GM12878 (cell line): Measurements from ENCODE around the gene ZNF212.

Experiments
- BCL11A ChIP-seq: IDR thresholded peaks from 2 replicates; pipeline ENCODE4 v1.6.1; 2011; ENCODE audit warnings: low read depth, low read length
- CHD2 ChIP-seq: IDR thresholded peaks from 2 replicates; pipeline ENCODE4 v1.6.1; 2011; ENCODE audit warnings: low read depth, low read length, improper control_type of control experiment, borderline replicate concordance
- DPF2 ChIP-seq: fragments of 450-650 bp; IDR thresholded peaks from 2 replicates; pipeline ENCODE4 v1.6.1; 2017; ENCODE audit warnings: mild to moderate bottlenecking
- HCFC1 ChIP-seq: fragments of 150-350 bp; IDR thresholded peaks from 2 replicates; pipeline ENCODE4 v1.6.1; 2014; ENCODE audit warnings: low read length
- HDAC2 ChIP-seq: fragments of 200-600 bp; sonication (generic); IDR thresholded peaks from 2 replicates; pipeline ENCODE4 v1.6.1; 2017
- HDAC6 ChIP-seq: fragments of 200-600 bp; sonication (generic); IDR thresholded peaks from one replicate; pipeline ENCODE4 v1.8.0; 2017; ENCODE audit warnings: antibody characterized with exemption; ENCODE audit not compliant: unreplicated experiment
- NFYA ChIP-seq: IDR thresholded peaks from 2 replicates; pipeline ENCODE4 v1.6.1; 2011; ENCODE audit warnings: low read depth, mild to moderate bottlenecking, low read length, improper control_type of control experiment, borderline replicate concordance
- POLR2A ChIP-seq: IDR thresholded peaks from 2 replicates; pipeline ENCODE4 v1.6.1; 2011; ENCODE audit warnings: low read depth, mild to moderate bottlenecking, low read length
- RAD21 ChIP-seq: IDR thresholded peaks from 2 replicates; pipeline ENCODE4 v1.6.1; 2011; ENCODE audit warnings: mild to moderate bottlenecking, low read depth, low read length, moderate library complexity; ENCODE audit not compliant: insufficient read depth
- SPI1 ChIP-seq: IDR thresholded peaks from 2 replicates; pipeline ENCODE4 v1.6.1; 2011; ENCODE audit warnings: low read depth, mild to moderate bottlenecking, low read length, moderate library complexity, borderline replicate concordance; ENCODE audit not compliant: insufficient read depth
- TF ChIP-seq, protein P1 (sequence below): IDR thresholded peaks from 2 replicates; pipeline ENCODE4 v1.6.1; 2012; ENCODE audit warnings: mild to moderate bottlenecking, low read depth, low read length
- TF ChIP-seq, protein P2 (sequence below), 3 experiments: IDR thresholded peaks in 2 of 3; conservative IDR thresholded peaks in 1 of 3; 2 replicates each; pipeline ENCODE4 v1.5.1; 2011; ENCODE audit warnings: low read depth in 3 of 3, low read length in 3 of 3, mild to moderate bottlenecking in 3 of 3, control low read depth in 2 of 3, moderate library complexity in 2 of 3, inconsistent platforms in 1 of 3, mixed read lengths in 1 of 3; ENCODE audit not compliant: control insufficient read depth in 2 of 3, insufficient read depth in 1 of 3; ENCODE audit errors: extremely low read depth in 1 of 3
- TF ChIP-seq, protein P3 (sequence below): IDR thresholded peaks from 2 replicates; pipeline ENCODE4 v1.6.1; 2012; ENCODE audit warnings: low read depth, low read length, improper control_type of control experiment
- TF ChIP-seq, protein P4 (sequence below): IDR thresholded peaks from 2 replicates; pipeline ENCODE4 v1.6.1; 2011; ENCODE audit warnings: borderline replicate concordance, low read depth, mild to moderate bottlenecking, moderate library complexity, low read length; ENCODE audit not compliant: insufficient read depth, poor library complexity, severe bottlenecking

DNA sequence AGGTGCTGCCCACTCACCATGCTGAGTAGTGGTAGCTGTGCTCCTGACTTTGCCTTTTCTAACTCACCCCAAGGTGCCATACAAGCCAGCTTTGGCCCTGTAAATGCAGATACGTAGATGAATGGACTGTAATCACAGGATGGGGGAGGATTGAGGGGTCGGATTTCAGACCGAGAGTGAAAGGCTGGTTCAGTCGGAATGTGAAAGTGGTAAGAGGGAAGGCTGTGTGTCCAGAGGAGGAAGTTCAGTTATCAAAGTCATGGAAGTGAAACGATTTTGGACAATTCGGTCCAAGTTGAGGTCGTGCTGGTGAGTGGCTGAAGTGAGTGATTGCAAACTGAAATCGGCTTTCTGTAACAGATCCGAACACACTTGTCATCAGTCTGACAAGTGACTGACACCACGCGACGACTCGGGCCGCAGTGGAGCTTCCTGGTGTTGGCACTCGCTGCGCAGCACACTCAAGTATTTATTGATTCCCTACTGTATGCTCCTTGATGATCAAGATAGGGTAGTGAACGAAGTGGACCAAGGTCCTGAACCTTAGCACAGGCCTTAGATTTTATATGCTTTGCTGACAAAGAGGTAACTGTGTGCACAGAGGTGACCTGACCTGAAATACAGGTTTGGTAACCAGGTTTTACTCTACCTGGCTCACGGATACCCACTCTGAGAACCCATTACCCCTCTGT is 33.6 kb upstream of the ZNF212 start:
- TF ChIP-seq, protein P1, sequence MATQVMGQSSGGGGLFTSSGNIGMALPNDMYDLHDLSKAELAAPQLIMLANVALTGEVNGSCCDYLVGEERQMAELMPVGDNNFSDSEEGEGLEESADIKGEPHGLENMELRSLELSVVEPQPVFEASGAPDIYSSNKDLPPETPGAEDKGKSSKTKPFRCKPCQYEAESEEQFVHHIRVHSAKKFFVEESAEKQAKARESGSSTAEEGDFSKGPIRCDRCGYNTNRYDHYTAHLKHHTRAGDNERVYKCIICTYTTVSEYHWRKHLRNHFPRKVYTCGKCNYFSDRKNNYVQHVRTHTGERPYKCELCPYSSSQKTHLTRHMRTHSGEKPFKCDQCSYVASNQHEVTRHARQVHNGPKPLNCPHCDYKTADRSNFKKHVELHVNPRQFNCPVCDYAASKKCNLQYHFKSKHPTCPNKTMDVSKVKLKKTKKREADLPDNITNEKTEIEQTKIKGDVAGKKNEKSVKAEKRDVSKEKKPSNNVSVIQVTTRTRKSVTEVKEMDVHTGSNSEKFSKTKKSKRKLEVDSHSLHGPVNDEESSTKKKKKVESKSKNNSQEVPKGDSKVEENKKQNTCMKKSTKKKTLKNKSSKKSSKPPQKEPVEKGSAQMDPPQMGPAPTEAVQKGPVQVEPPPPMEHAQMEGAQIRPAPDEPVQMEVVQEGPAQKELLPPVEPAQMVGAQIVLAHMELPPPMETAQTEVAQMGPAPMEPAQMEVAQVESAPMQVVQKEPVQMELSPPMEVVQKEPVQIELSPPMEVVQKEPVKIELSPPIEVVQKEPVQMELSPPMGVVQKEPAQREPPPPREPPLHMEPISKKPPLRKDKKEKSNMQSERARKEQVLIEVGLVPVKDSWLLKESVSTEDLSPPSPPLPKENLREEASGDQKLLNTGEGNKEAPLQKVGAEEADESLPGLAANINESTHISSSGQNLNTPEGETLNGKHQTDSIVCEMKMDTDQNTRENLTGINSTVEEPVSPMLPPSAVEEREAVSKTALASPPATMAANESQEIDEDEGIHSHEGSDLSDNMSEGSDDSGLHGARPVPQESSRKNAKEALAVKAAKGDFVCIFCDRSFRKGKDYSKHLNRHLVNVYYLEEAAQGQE: no peak
- TF ChIP-seq, protein P2, sequence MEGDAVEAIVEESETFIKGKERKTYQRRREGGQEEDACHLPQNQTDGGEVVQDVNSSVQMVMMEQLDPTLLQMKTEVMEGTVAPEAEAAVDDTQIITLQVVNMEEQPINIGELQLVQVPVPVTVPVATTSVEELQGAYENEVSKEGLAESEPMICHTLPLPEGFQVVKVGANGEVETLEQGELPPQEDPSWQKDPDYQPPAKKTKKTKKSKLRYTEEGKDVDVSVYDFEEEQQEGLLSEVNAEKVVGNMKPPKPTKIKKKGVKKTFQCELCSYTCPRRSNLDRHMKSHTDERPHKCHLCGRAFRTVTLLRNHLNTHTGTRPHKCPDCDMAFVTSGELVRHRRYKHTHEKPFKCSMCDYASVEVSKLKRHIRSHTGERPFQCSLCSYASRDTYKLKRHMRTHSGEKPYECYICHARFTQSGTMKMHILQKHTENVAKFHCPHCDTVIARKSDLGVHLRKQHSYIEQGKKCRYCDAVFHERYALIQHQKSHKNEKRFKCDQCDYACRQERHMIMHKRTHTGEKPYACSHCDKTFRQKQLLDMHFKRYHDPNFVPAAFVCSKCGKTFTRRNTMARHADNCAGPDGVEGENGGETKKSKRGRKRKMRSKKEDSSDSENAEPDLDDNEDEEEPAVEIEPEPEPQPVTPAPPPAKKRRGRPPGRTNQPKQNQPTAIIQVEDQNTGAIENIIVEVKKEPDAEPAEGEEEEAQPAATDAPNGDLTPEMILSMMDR (IDR thresholded peaks at IDR 0.05 in 2 of 3, conservative IDR thresholded peaks at IDR 0.05 in 1 of 3; ENCODE audit: control insufficient read depth in 2 of 3, extremely low read depth in 1 of 3, insufficient read depth in 1 of 3, low read depth in 3 of 3, low read length in 3 of 3): no peak
- TF ChIP-seq, protein P3, sequence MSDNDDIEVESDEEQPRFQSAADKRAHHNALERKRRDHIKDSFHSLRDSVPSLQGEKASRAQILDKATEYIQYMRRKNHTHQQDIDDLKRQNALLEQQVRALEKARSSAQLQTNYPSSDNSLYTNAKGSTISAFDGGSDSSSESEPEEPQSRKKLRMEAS: no peak
- TF ChIP-seq, protein P4, sequence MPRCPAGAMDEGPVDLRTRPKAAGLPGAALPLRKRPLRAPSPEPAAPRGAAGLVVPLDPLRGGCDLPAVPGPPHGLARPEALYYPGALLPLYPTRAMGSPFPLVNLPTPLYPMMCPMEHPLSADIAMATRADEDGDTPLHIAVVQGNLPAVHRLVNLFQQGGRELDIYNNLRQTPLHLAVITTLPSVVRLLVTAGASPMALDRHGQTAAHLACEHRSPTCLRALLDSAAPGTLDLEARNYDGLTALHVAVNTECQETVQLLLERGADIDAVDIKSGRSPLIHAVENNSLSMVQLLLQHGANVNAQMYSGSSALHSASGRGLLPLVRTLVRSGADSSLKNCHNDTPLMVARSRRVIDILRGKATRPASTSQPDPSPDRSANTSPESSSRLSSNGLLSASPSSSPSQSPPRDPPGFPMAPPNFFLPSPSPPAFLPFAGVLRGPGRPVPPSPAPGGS: no peak
- TF ChIP-seq HDAC6 (no peak), CHD2 (no peak), HDAC2 (no peak), POLR2A (no peak), SPI1 (no peak), NFYA (no peak), HCFC1 (no peak), BCL11A (no peak), RAD21 (no peak), DPF2 (no peak)
